Measurements from ENCODE around the gene GNG14.

Gene GNG14

GRCh38 chr19:12715929-12716328 lies 28.1 kb downstream of the GNG14 start:
- peaks cover 44% of the 10 kb centered on the region for H3K79me2 ChIP-seq (ENCODE audit: insufficient read depth, low read length)
- no peak overlapping the region for H3K4me3 ChIP-seq (ENCODE audit: low read length, poor library complexity, severe bottlenecking)
- H3K9ac ChIP-seq (ENCODE audit: low read depth, low read length, poor library complexity, severe bottlenecking): no peak overlapping the region
- H3K36me3 ChIP-seq (ENCODE audit: insufficient read depth, low read length): peaks cover 48% of the 10 kb centered on the region; the same call in 1 of the 2 replicates
- H3K4me2 ChIP-seq (ENCODE audit: low read depth, low read length, poor library complexity, severe bottlenecking): no peak overlapping the region
- H4K20me1 ChIP-seq (ENCODE audit: insufficient read depth, low read length, poor library complexity, severe bottlenecking): peaks cover 31% of the 10 kb centered on the region
- H2AFZ ChIP-seq (ENCODE audit: low read length): no peak overlapping the region
- no peaks in the 10 kb centered on the region for H3K27me3 ChIP-seq (ENCODE audit: insufficient read depth, low read length, poor library complexity, severe bottlenecking)
- TF ChIP-seq, protein P1, sequence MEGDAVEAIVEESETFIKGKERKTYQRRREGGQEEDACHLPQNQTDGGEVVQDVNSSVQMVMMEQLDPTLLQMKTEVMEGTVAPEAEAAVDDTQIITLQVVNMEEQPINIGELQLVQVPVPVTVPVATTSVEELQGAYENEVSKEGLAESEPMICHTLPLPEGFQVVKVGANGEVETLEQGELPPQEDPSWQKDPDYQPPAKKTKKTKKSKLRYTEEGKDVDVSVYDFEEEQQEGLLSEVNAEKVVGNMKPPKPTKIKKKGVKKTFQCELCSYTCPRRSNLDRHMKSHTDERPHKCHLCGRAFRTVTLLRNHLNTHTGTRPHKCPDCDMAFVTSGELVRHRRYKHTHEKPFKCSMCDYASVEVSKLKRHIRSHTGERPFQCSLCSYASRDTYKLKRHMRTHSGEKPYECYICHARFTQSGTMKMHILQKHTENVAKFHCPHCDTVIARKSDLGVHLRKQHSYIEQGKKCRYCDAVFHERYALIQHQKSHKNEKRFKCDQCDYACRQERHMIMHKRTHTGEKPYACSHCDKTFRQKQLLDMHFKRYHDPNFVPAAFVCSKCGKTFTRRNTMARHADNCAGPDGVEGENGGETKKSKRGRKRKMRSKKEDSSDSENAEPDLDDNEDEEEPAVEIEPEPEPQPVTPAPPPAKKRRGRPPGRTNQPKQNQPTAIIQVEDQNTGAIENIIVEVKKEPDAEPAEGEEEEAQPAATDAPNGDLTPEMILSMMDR (conservative IDR thresholded peaks at IDR 0.05; ENCODE audit: low read length): no peak
- TF ChIP-seq EZH2phosphoT487 (IDR thresholded peaks at IDR 0.05; ENCODE audit: borderline replicate concordance): no peak
- peaks cover 6% of the 10 kb centered on the region for H3K4me1 ChIP-seq (ENCODE audit: insufficient read depth, low read length, poor library complexity, severe bottlenecking)
- H3K9me2 ChIP-seq (replicated peaks; ENCODE audit: low read depth, low read length): no peaks in the 10 kb centered on the region
- no peaks in the 10 kb centered on the region for H3F3A ChIP-seq (ENCODE audit: low read depth)
- H3K9me3 ChIP-seq (ENCODE audit: insufficient read depth, low read depth, low read length): no peaks in the 10 kb centered on the region

GRCh38 chr19:12720296-12720695 lies 32.5 kb downstream of the GNG14 start:
- TF ChIP-seq, protein P1 (conservative IDR thresholded peaks at IDR 0.05; ENCODE audit: low read length): no peak
- TF ChIP-seq EZH2phosphoT487 (IDR thresholded peaks at IDR 0.05; ENCODE audit: borderline replicate concordance): no peak
- Histone ChIP-seq H3F3A (ENCODE audit: low read depth) (no peaks in the 10 kb centered on the region), H3K36me3 (ENCODE audit: insufficient read depth, low read length) (peaks cover 17% of the 10 kb centered on the region; the same call in 1 of the 2 replicates), H3K4me1 (ENCODE audit: insufficient read depth, low read length, poor library complexity, severe bottlenecking) (peaks cover 26% of the 10 kb centered on the region), H2AFZ (ENCODE audit: low read length) (no peak overlapping the region), H3K9me3 (ENCODE audit: insufficient read depth, low read depth, low read length) (no peaks in the 10 kb centered on the region), H3K4me3 (ENCODE audit: low read length, poor library complexity, severe bottlenecking) (peak overlapping the region; percentile 94), H3K9me2 (replicated peaks; ENCODE audit: low read depth, low read length) (no peaks in the 10 kb centered on the region), H3K27me3 (ENCODE audit: insufficient read depth, low read length, poor library complexity, severe bottlenecking) (no peaks in the 10 kb centered on the region), H3K79me2 (ENCODE audit: insufficient read depth, low read length) (peaks cover 66% of the 10 kb centered on the region), H4K20me1 (ENCODE audit: insufficient read depth, low read length, poor library complexity, severe bottlenecking) (peaks cover 41% of the 10 kb centered on the region), H3K9ac (ENCODE audit: low read depth, low read length, poor library complexity, severe bottlenecking) (peak overlapping the region; percentile 99), H3K4me2 (ENCODE audit: low read depth, low read length, poor library complexity, severe bottlenecking) (peak overlapping the region; percentile 97)

- Histone ChIP-seq H4K20me1 (ENCODE audit: insufficient read depth, low read length, poor library complexity, severe bottlenecking) (peaks cover 41% of the 10 kb centered on the region), H3K36me3 (ENCODE audit: insufficient read depth, low read length) (peaks cover 10% of the 10 kb centered on the region; the same call in 1 of the 2 replicates), H3F3A (ENCODE audit: low read depth) (no peaks in the 10 kb centered on the region), H3K4me2 (ENCODE audit: low read depth, low read length, poor library complexity, severe bottlenecking) (peak overlapping the region; percentile 97), H2AFZ (ENCODE audit: low read length) (no peak overlapping the region), H3K79me2 (ENCODE audit: insufficient read depth, low read length) (peaks cover 66% of the 10 kb centered on the region), H3K9me2 (replicated peaks; ENCODE audit: low read depth, low read length) (no peaks in the 10 kb centered on the region), H3K27me3 (ENCODE audit: insufficient read depth, low read length, poor library complexity, severe bottlenecking) (no peaks in the 10 kb centered on the region), H3K4me1 (ENCODE audit: insufficient read depth, low read length, poor library complexity, severe bottlenecking) (peaks cover 26% of the 10 kb centered on the region), H3K4me3 (ENCODE audit: low read length, poor library complexity, severe bottlenecking) (peak overlapping the region; percentile 94), H3K9ac (ENCODE audit: low read depth, low read length, poor library complexity, severe bottlenecking) (peak overlapping the region; percentile 99), H3K9me3 (ENCODE audit: insufficient read depth, low read depth, low read length) (no peaks in the 10 kb centered on the region)
- TF ChIP-seq EZH2phosphoT487 (IDR thresholded peaks at IDR 0.05; ENCODE audit: borderline replicate concordance): no peak
- TF ChIP-seq, protein P1 (conservative IDR thresholded peaks at IDR 0.05; ENCODE audit: low read length): no peak
Measured at GRCh38 chr19:12720851-12721655, 33.3 kb downstream of the GNG14 start.
